Body of pancreas (tissue), 4 donors: Measurements from ENCODE around the gene TSHZ2.

Experiments
- POLR2A ChIP-seq, 3 donors: fragments of 450-650 bp; IDR thresholded peaks; one replicate each; pipeline ENCODE4 v1.6.1; 2016; ENCODE audit warnings: antibody characterized with exemption in 3 of 3, mild to moderate bottlenecking in 2 of 3
- TF ChIP-seq, protein P1 (sequence below), 7 experiments: fragments of 450-650 bp in 4 of 7; fragments of 200-600 bp in 3 of 7; sonication (generic) in 3 of 7; IDR thresholded peaks; one replicate each; pipeline ENCODE4 v1.5.1; 2016 to 2019; ENCODE audit warnings: antibody characterized with exemption in 7 of 7

DNA sequence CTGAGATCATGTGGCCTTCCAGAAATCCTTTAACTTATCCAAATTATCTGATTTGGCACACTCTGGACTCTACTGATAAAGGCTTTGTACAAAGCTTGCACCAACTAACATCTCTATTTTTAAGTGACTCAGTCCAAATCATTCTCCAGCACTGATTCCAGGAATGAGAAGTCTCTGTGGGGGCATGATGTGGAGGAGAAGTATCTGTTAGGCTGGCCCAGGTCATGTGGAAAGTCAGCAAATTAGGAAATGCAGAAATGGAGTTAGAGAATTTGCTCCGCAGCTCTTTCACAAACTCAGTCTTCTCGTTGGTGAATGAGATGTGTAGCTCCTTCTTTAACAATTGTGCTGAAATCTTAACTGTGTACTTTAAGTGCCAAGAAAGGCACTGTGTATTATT, 455.8 kb downstream of the TSHZ2 start:
- TF ChIP-seq, protein P1, sequence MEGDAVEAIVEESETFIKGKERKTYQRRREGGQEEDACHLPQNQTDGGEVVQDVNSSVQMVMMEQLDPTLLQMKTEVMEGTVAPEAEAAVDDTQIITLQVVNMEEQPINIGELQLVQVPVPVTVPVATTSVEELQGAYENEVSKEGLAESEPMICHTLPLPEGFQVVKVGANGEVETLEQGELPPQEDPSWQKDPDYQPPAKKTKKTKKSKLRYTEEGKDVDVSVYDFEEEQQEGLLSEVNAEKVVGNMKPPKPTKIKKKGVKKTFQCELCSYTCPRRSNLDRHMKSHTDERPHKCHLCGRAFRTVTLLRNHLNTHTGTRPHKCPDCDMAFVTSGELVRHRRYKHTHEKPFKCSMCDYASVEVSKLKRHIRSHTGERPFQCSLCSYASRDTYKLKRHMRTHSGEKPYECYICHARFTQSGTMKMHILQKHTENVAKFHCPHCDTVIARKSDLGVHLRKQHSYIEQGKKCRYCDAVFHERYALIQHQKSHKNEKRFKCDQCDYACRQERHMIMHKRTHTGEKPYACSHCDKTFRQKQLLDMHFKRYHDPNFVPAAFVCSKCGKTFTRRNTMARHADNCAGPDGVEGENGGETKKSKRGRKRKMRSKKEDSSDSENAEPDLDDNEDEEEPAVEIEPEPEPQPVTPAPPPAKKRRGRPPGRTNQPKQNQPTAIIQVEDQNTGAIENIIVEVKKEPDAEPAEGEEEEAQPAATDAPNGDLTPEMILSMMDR (IDR thresholded peaks at IDR 0.05): no peak
- no peak for TF ChIP-seq POLR2A (IDR thresholded peaks at IDR 0.05)
